HG02970 (cell line): Measurements from ENCODE around the gene MED25.

Experiments
- ATAC-seq: cut with Tn5 transposase; IDR thresholded peaks from one replicate; pipeline ENCODE4 v1.9.1; 2021; ENCODE audit warnings: mild to moderate bottlenecking, moderate library complexity, moderate number of reproducible peaks; ENCODE audit not compliant: unreplicated experiment, low FRiP score

The MED25 gene

GRCh38 chr19:49817964-49818648 is at the start of gene MED25:
MED25 (plus strand) TSS chr19:49818289; CDS start chr19:49818342, 53 bp downstream.
- peak; percentile 79 for ATAC-seq

GRCh38 chr19:49770529-49770928 is 47.6 kb upstream of the MED25 start:
- no peak for ATAC-seq

- no peak for ATAC-seq
Measured at GRCh38 chr19:49771674-49772139, 46.4 kb upstream of the MED25 start.

GRCh38 chr19:49772850-49773432 is 45.1 kb upstream of the MED25 start:
- ATAC-seq = no peak

GRCh38 chr19:49773663-49774350 is 44.3 kb upstream of the MED25 start:
- no peak for ATAC-seq

GRCh38 chr19:49774969-49775368 is 43.1 kb upstream of the MED25 start:
- ATAC-seq = no peak

- no peak for ATAC-seq
Measured at GRCh38 chr19:49775742-49776370, 42.2 kb upstream of the MED25 start.

GRCh38 chr19:49776371-49776764 is 41.7 kb upstream of the MED25 start:
- no peak for ATAC-seq

- ATAC-seq = no peak
Measured at GRCh38 chr19:49779731-49780555, 38.1 kb upstream of the MED25 start.

GRCh38 chr19:49780861-49781260 is 37.2 kb upstream of the MED25 start:
- no peak for ATAC-seq

- ATAC-seq = no peak
Measured at GRCh38 chr19:49781394-49781793, 36.7 kb upstream of the MED25 start.

GRCh38 chr19:49782515-49782914 is 35.6 kb upstream of the MED25 start:
- no peak for ATAC-seq

- no peak for ATAC-seq
Measured at GRCh38 chr19:49786376-49786820, 31.7 kb upstream of the MED25 start.

GRCh38 chr19:49787746-49788145 is 30.3 kb upstream of the MED25 start:
- ATAC-seq = no peak

- no peak for ATAC-seq
Measured at GRCh38 chr19:49788857-49789256, 29.2 kb upstream of the MED25 start.

GRCh38 chr19:49790866-49791265 is 27.2 kb upstream of the MED25 start:
- ATAC-seq = no peak

- no peak for ATAC-seq
Measured at GRCh38 chr19:49791776-49792445, 26.2 kb upstream of the MED25 start.

- ATAC-seq = no peak
Measured at GRCh38 chr19:49792829-49793560, 25.1 kb upstream of the MED25 start.

- no peak for ATAC-seq
Measured at GRCh38 chr19:49793561-49793840, 24.6 kb upstream of the MED25 start.
